Skin of body (tissue), 2 donors: ENCODE results near the gene SH3PXD2A. TPM values are rescaled to one million over a fixed set of nuclear protein-coding genes. Genes with fewer than 3 reads are reported as not detected.

Source experiments
- DNase-seq: peaks from one replicate; lab custom pipeline; 2025; lab: John Stamatoyannopoulos, UW
- total RNA-seq: library from RNA; depleted of rRNA; stranded (reverse); fragments of >200 nt; gene quantifications from one replicate; pipeline ENCODE4 v1.2.3, GENCODE V29; 2014

The SH3PXD2A gene
- total RNA-seq, 1 donor from 2014 or later, result 52.0 TPM

GRCh38 chr10:103835096-103836050 is 20.0 kb downstream of the SH3PXD2A start:
- DNase-seq, result peak; percentile 52

- no peak for DNase-seq
These were observed 20.8 kb downstream of the SH3PXD2A start for GRCh38 chr10:103834436-103835095.

GRCh38 chr10:103833731-103834365 is 21.5 kb downstream of the SH3PXD2A start:
- peak; percentile 28 for DNase-seq

GRCh38 chr10:103832806-103833205 is 22.6 kb downstream of the SH3PXD2A start:
- DNase-seq, result no peak

- no peak for DNase-seq
These were observed 25.4 kb downstream of the SH3PXD2A start for GRCh38 chr10:103829838-103830465.

GRCh38 chr10:103829278-103829677 is 26.1 kb downstream of the SH3PXD2A start:
- DNase-seq, result no peak

GRCh38 chr10:103828587-103829197 is 26.7 kb downstream of the SH3PXD2A start:
- DNase-seq, result no peak

- DNase-seq, result no peak
These were observed 27.3 kb downstream of the SH3PXD2A start for GRCh38 chr10:103828107-103828506.

- DNase-seq, result no peak
These were observed 28.5 kb downstream of the SH3PXD2A start for GRCh38 chr10:103826885-103827284.

GRCh38 chr10:103824281-103824680 is 31.1 kb downstream of the SH3PXD2A start:
- DNase-seq, result no peak

GRCh38 chr10:103823706-103824272 is 31.6 kb downstream of the SH3PXD2A start:
- DNase-seq, result no peak

GRCh38 chr10:103822800-103823199 is 32.6 kb downstream of the SH3PXD2A start:
- DNase-seq, result no peak

- DNase-seq, result no peak
These were observed 33.2 kb downstream of the SH3PXD2A start for GRCh38 chr10:103822107-103822716.

- DNase-seq, result peak; percentile 89
These were observed 35.0 kb downstream of the SH3PXD2A start for GRCh38 chr10:103820101-103821062.

GRCh38 chr10:103819493-103819892 is 35.9 kb downstream of the SH3PXD2A start:
- DNase-seq, result no peak

- no peak for DNase-seq
These were observed 36.5 kb downstream of the SH3PXD2A start for GRCh38 chr10:103818765-103819374.

GRCh38 chr10:103818105-103818504 is 37.3 kb downstream of the SH3PXD2A start:
- no peak for DNase-seq

- DNase-seq, result no peak
These were observed 38.9 kb downstream of the SH3PXD2A start for GRCh38 chr10:103816431-103816830.
